GM12874 (cell line): ENCODE results near the gene SCYGR7.

Source experiments
- TF ChIP-seq, protein P1 (sequence below): IDR thresholded peaks from 2 replicates; pipeline ENCODE4 v1.5.1; 2011; ENCODE audit warnings: low read depth, mild to moderate bottlenecking, control low read depth, low read length, moderate library complexity; ENCODE audit not compliant: insufficient read depth

Gene SCYGR7

DNA sequence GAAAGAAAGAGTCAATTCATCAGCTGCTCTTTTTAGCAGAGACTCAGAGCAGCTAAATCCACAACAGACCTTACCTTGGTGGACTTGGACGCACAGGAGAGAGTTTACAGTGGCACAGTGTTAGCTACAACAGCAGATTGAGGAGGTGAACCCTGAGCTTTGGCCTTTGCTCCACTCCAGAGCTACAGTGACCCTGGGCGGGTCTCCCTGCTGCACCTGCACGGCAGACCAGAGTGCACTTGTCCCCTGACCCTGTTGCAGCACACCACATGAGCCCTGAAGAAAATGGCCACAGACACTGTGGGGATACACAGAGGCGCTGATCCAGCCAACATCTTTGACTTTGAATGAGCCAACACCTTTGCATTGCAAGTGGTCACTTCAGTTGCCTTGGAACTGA lies 21.3 kb upstream of the SCYGR7 start:
- TF ChIP-seq, protein P1, sequence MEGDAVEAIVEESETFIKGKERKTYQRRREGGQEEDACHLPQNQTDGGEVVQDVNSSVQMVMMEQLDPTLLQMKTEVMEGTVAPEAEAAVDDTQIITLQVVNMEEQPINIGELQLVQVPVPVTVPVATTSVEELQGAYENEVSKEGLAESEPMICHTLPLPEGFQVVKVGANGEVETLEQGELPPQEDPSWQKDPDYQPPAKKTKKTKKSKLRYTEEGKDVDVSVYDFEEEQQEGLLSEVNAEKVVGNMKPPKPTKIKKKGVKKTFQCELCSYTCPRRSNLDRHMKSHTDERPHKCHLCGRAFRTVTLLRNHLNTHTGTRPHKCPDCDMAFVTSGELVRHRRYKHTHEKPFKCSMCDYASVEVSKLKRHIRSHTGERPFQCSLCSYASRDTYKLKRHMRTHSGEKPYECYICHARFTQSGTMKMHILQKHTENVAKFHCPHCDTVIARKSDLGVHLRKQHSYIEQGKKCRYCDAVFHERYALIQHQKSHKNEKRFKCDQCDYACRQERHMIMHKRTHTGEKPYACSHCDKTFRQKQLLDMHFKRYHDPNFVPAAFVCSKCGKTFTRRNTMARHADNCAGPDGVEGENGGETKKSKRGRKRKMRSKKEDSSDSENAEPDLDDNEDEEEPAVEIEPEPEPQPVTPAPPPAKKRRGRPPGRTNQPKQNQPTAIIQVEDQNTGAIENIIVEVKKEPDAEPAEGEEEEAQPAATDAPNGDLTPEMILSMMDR = no peak

DNA sequence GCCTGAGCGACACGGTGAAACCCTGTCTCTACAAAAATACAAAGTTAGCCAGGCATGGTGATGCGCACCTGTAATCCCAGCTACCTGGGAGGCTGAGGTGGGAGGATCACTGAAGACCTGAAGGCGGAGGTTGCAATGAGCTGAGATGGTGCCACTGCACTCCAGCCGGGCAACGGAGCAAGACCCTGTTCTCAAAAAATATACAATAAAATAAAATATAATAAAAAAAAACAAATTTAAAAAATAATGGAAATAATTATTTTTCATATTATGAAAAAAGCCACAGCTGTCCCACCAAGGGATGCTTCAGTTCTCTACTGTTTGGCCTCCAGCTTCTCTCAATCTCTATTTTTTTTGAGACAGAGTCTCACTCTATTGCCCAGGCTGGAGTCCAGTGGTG lies 20.7 kb upstream of the SCYGR7 start:
- TF ChIP-seq, protein P1 = no peak

DNA sequence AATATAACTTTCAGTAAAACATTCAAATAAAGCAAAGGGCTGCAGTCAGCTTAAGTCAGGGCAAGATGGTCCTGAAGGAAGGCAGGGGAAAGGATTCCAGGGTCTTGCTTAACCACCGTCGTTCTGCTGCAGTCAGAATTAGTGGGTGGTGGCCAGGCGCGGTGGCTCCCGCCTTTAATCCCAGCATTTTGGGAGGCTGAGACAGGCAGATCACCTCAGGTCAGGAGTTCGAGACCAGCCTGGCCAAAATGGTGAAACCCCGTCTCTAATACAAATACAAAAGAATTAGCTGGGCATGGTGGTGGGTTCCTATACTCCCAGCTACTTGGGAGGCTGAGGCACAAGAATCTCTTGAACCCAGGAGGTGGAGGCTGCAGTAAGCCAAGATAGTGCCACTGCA lies 17.1 kb upstream of the SCYGR7 start:
- TF ChIP-seq, protein P1 = no peak

DNA sequence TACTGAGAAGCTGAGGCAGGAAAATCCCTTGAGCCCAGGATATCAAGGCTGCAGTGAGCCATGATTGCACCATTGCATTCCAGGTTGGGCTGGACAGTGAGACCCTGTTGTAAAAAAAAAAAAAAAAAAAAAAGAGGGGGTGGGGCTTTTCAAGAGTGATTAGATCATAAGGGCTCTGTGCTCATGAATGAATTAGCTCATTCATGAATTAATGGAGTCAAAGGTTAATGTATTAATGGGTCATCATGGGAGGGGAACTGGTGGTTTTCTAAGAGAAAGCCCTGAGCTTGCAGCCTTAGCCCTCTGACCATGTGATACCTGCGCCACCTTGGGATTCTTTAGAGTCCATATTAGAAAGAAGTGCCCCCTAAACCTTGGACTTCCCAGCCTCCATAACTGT lies 14.8 kb upstream of the SCYGR7 start:
- TF ChIP-seq, protein P1 = no peak

DNA sequence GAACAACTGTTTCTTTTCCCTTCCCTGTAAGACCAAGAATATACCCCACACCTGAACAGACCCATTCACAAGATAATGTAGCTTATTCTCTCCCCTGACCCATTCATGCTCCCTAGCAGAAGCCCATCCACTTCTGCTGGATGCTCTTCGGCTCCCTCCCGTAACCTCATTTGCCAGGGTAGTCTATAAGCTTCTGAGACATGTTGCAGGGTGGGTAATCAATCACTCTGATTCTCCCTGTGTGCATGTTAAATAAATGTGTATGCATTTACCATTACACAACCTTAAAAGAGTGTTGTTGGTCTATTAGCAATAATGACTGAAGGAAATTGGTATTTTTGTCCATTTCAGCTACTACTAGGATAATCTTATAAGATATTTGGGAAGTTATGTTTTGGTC lies 11.6 kb upstream of the SCYGR7 start:
- TF ChIP-seq, protein P1 = no peak

DNA sequence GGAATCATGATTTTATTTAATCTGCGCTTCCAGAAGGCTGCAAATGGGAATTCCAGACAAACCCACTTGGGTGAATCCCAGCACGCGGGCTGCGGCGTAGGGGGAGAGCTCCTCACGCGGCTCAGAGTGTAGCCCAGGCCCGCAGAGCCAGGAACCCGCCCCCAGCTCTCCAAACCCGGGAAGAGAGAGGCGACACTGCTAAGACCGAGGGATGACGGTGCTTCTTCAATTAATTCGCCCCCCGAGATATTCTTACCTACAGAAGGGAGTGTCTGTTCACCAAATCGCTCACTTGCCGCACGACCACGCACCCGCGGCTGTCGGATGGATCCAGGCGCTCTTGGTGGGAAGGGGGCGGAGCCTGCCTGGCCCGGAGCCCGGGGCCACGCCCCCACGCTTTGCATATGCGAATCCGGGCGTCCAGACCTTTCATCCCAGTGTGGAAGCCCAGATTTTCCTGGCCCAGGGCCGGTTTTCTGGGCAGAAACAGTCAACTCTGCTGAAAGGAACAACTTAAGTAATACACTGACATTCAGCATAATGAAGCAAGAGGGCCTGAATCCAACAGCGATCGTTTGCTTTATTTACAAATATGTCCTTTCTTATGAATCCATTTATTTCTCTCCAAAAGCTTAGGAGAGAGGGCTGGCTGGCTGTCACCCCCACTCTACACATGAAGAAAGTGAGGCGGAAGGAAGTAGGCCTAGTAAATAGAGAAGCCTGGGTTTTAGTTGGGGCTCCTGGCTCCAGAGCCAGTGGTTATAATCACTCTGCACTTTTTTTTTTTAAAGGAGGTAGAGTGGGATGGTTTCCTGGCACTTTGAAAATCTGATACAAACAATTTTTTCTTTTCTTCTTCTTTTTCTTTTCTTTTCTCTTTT lies 10.2 kb upstream of the SCYGR7 start, which contains the start of gene SLC19A3:
Gene SLC19A3 (minus strand): TSS at position 342 of the 881 bp plus-strand sequence. CDS start 15,710 bp downstream, outside the sequence.
- TF ChIP-seq, protein P1 = no peak

DNA sequence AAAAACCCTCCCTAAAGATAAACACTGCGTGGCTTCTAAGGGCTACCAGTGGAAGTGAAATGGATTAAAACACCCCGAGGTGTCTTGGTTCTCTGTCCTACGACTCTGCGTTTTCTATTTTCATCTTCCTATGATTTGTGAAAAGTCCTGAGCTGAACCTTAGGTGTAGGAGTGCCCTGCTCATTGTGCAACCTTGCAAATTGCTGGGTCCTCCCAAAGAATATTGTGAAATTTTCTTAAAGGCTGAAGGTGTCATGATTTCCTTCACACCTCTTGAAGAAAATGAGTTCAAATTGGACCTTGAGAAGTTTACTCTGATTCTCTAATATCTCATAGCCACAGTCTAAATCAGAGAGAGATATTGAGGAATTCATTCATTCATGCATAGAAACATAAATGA lies 8.5 kb upstream of the SCYGR7 start:
- TF ChIP-seq, protein P1 = no peak
